ENCODE data around the gene PDE9A. TPM values are rescaled to one million over a fixed set of nuclear protein-coding genes. Genes with fewer than 3 reads are reported as not detected.

The PDE9A gene
- total RNA-seq, 1 donor from 2014 or later: 31.4 TPM

- Mint-ChIP-seq H3K9me3 (peaks cover 4% of the 10 kb centered on the region), H3K27ac (ENCODE audit: unreplicated experiment) (no peak overlapping the region), H3K36me3 (ENCODE audit: low read depth) (peaks cover 5% of the 10 kb centered on the region), H3K4me1 (no peaks in the 10 kb centered on the region), H3K27me3 (ENCODE audit: low read depth) (peaks cover 3% of the 10 kb centered on the region), H3K4me3 (no peak overlapping the region)
- no peak for DNase-seq (ENCODE audit: low read depth, low spot score)
- no peak for TF ChIP-seq CTCF (conservative IDR thresholded peaks at IDR 0.05)
These were observed 166.6 kb downstream of the PDE9A start for GRCh38 chr21:42819861-42820615.

- Mint-ChIP-seq H3K4me3 (no peak overlapping the region), H3K27ac (ENCODE audit: unreplicated experiment) (no peak overlapping the region), H3K4me1 (no peaks in the 10 kb centered on the region), H3K27me3 (ENCODE audit: low read depth) (peaks cover 11% of the 10 kb centered on the region), H3K36me3 (ENCODE audit: low read depth) (peaks cover 4% of the 10 kb centered on the region), H3K9me3 (peaks cover 6% of the 10 kb centered on the region)
- no peak for TF ChIP-seq CTCF (conservative IDR thresholded peaks at IDR 0.05)
- no peak for DNase-seq (ENCODE audit: low read depth, low spot score)
These were observed 167.4 kb downstream of the PDE9A start for GRCh38 chr21:42820616-42821465.

Other genes starting within 250 kb of the PDE9A start
- not detected in 2 replicates for gene UBASH3A, start 249.7 kb upstream of the PDE9A start, total RNA-seq
- gene RSPH1, start 157.4 kb upstream of the PDE9A start, total RNA-seq: 0.65 and 1.0 TPM in 2 replicates
- gene SLC37A1, start 139.8 kb upstream of the PDE9A start, total RNA-seq: 9.1 and 9.9 TPM in 2 replicates
- 36.0 and 38.0 TPM in 2 replicates for gene WDR4, start 225.9 kb downstream of the PDE9A start, total RNA-seq
- 38.1 and 38.5 TPM in 2 replicates for gene NDUFV3, start 239.7 kb downstream of the PDE9A start, total RNA-seq

All from neural crest cell (in vitro differentiated cells).